CD4-positive, CD25-positive, alpha-beta regulatory T cell (primary cell): ENCODE data around the gene WFDC2. TPM values are rescaled to one million over a fixed set of nuclear protein-coding genes. Genes with fewer than 3 reads are reported as not detected.

Experiments
- ATAC-seq, 2 donors: fragments of 150-1000 bp; cut with Tn5 transposase; one replicate each; pipeline ENCODE4 v1.10.0; 2021; ENCODE audit warnings: low read depth in 2 of 2, moderate number of reproducible peaks in 2 of 2, moderate library complexity in 1 of 2
- DNase-seq, 3 donors: peaks; one replicate each; pipeline versions ENCODE4 v3.0.0 to v3.0.0-alpha.2; 2012 to 2022; ENCODE audit warnings: mixed read lengths in 1 of 3
- H3K27ac ChIP-seq: one replicate; pipeline ENCODE4 v1.7.0; 2013; ENCODE audit warnings: mild to moderate bottlenecking, low read length; ENCODE audit not compliant: insufficient read depth, poor library complexity, severe bottlenecking
- H3K27me3 ChIP-seq: one replicate; pipeline ENCODE4 v1.7.0; 2013; ENCODE audit warnings: low read length; ENCODE audit not compliant: control insufficient read depth, insufficient read depth
- H3K36me3 ChIP-seq: one replicate; pipeline ENCODE4 v1.7.0; 2013; ENCODE audit warnings: mild to moderate bottlenecking, low read length, moderate library complexity; ENCODE audit not compliant: control insufficient read depth, insufficient read depth
- H3K4me1 ChIP-seq: 2 replicates; pipeline ENCODE4 v1.7.0; 2013; ENCODE audit warnings: mild to moderate bottlenecking, low read length; ENCODE audit not compliant: insufficient read depth, control insufficient read depth, poor library complexity, severe bottlenecking
- H3K4me3 ChIP-seq: one replicate; pipeline ENCODE4 v1.7.0; 2013; ENCODE audit warnings: low read depth, mild to moderate bottlenecking, low read length, moderate library complexity
- H3K9me3 ChIP-seq, 2 experiments: 1 replicate in 1 of 2; 2 replicates in 1 of 2; pipeline ENCODE4 v1.7.0; 2013; ENCODE audit warnings: low read length in 2 of 2, mild to moderate bottlenecking in 1 of 2, moderate library complexity in 1 of 2; ENCODE audit not compliant: control insufficient read depth in 2 of 2
- H3K27ac Mint-ChIP-seq, 3 donors: one replicate each; pipeline ENCODE4 v1.8.0; 2020 to 2022; ENCODE audit warnings: mild to moderate bottlenecking in 3 of 3, mixed read lengths in 3 of 3, moderate library complexity in 2 of 3
- H3K27me3 Mint-ChIP-seq: one replicate; pipeline ENCODE4 v1.8.0; 2022; ENCODE audit warnings: mild to moderate bottlenecking, mixed read lengths
- H3K36me3 Mint-ChIP-seq: one replicate; pipeline ENCODE4 v1.8.0; 2020; ENCODE audit warnings: mixed read lengths
- H3K4me1 Mint-ChIP-seq, 4 donors: one replicate each; pipeline ENCODE4 v1.8.0; 2020 to 2022; ENCODE audit warnings: mixed read lengths in 4 of 4, mild to moderate bottlenecking in 1 of 4
- H3K4me3 Mint-ChIP-seq, 4 donors: one replicate each; pipeline ENCODE4 v1.8.0; 2020 to 2022; ENCODE audit warnings: mild to moderate bottlenecking in 4 of 4, mixed read lengths in 4 of 4, moderate library complexity in 3 of 4
- H3K9me3 Mint-ChIP-seq, 7 donors: one replicate each; pipeline ENCODE4 v1.8.0; 2020 to 2022; ENCODE audit warnings: mixed read lengths in 7 of 7, mild to moderate bottlenecking in 3 of 7, moderate library complexity in 2 of 7
- polyA plus RNA-seq, 4 donors: library from polyadenylated mRNA; unstranded; fragments of 300-500 nt; fragmentation: Illumina TruSeq; gene quantifications; one replicate each; pipeline ENCODE4 v1.2.3, GENCODE V29; 2021
- total RNA-seq: library from RNA; stranded (reverse); gene quantifications from one replicate; pipeline ENCODE4 v1.2.3, GENCODE V29; 2022

Gene WFDC2
- total and polyA plus RNA-seq, 5 donors from 2014 or later: not detected

DNA sequence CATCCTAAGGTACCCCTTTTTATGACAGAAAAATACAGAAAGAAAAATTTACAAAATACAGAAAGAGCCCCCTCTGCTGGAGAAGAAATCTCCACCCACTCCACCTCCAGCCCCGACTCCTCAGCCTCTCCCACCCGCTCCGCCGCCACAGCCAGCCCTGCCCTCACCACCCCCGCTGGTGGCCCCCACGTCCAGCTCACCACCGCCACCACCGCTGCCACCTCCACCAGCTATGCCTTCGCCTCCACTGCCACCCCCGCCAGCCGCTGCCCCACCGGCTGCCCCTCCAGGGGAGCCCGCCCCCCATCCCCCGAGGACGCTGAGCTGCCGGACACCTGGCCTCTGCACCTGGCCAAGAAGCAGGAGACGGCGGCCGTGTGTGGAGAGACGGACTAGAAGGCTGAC lies 17.7 kb downstream of the WFDC2 start:
- Mint-ChIP-seq H3K27me3 (peaks cover 54% of the 10 kb centered on the region), H3K27ac (no peak overlapping the region), H3K4me1 (no peaks in the 10 kb centered on the region), H3K9me3 (peaks cover 0 to 2% (median 0%) of the 10 kb centered on the region in 7 donors), H3K36me3 (no peaks in the 10 kb centered on the region), H3K4me3 (no peak overlapping the region)
- Histone ChIP-seq H3K9me3 (no peaks in the 10 kb centered on the region), H3K27me3 (peaks cover 7% of the 10 kb centered on the region), H3K36me3 (no peaks in the 10 kb centered on the region), H3K4me3 (no peak overlapping the region), H3K4me1 (no peaks in the 10 kb centered on the region), H3K27ac (no peak overlapping the region)
- no peak for DNase-seq
- ATAC-seq: no peak

DNA sequence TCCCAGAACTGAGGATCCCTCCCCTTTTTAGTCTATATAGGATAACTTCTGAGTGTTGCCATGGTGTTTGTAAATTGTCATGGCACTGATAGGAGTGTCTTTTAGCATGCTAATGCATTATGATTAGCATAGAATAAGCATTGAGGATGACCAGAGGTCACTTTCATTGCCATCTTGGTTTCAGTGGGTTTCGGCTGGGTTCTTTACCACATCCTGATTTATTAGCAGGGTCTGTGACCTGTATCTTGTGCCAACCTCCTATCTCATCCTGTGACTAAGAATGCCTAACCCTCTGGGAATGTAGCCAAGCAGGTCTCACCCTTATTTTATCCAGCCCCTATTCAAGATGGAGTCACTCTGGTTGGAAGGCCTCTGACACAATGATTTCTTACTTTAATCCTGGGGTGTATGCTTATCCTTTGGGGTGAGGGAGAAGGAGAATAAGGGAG lies 19.6 kb downstream of the WFDC2 start:
- Histone ChIP-seq H3K27me3 (peaks cover 3% of the 10 kb centered on the region), H3K4me3 (no peak overlapping the region), H3K36me3 (no peaks in the 10 kb centered on the region), H3K9me3 (no peaks in the 10 kb centered on the region), H3K4me1 (no peaks in the 10 kb centered on the region), H3K27ac (no peak overlapping the region)
- Mint-ChIP-seq H3K4me1 (no peaks in the 10 kb centered on the region), H3K27ac (peak overlapping the region in 1 of 3 donors; percentile 33), H3K9me3 (peaks cover 0 to 5% (median 0%) of the 10 kb centered on the region in 7 donors), H3K36me3 (no peaks in the 10 kb centered on the region), H3K27me3 (peaks cover 45% of the 10 kb centered on the region), H3K4me3 (no peak overlapping the region)
- ATAC-seq: no peak
- DNase-seq: no peak

DNA sequence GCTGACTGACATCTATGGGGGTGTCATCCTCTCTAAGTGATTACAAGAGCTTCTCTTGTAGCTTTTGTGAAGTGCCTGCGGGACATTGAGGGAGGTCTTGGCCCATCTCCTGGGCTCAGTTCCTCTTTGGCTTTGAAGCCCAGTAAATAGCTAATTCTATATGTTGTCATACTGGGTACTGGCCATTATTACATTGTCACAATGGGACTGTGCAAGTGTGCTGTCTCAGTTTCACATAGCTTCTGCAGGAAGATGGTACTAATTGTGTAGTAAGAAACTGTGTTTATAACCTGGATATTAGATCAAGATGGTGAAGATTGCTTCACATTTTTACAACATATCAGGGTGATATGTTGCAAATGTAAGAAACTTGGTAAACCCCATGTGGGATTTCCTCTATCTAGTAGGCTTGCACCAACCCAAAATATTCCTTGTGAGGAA lies 26.0 kb downstream of the WFDC2 start:
- Histone ChIP-seq H3K36me3 (no peaks in the 10 kb centered on the region), H3K27me3 (peaks cover 3% of the 10 kb centered on the region), H3K9me3 (no peaks in the 10 kb centered on the region), H3K4me1 (no peaks in the 10 kb centered on the region), H3K27ac (no peak overlapping the region), H3K4me3 (no peak overlapping the region)
- Mint-ChIP-seq H3K4me3 (no peak overlapping the region), H3K27me3 (peaks cover 22% of the 10 kb centered on the region), H3K9me3 (peaks cover 0 to 6% (median 0%) of the 10 kb centered on the region in 7 donors), H3K4me1 (no peaks in the 10 kb centered on the region), H3K27ac (no peak overlapping the region), H3K36me3 (no peaks in the 10 kb centered on the region)
- no peak for ATAC-seq
- DNase-seq: no peak

DNA sequence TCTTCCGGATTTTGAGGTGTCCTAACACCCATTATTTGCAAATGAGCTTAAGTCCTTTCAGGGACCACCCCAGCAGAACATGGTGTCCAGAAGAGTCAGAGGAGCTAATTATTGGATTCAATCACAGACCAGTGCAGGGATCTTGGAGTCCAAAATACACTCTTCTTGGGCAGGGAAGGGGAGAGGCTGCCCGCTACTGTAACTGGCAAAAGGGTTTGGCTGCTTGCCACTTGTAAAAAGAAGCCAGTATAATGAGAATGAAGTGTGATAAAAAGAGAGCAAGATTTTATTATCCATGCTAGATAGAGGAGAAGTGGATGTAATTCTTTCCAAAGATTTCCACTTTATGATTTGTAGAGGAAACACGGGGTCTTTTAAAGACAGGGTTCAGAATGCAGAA lies 26.6 kb downstream of the WFDC2 start:
- H3K4me3 Mint-ChIP-seq: no peak overlapping the region
- H3K27ac Mint-ChIP-seq: no peak overlapping the region
- Histone ChIP-seq H3K9me3 (no peaks in the 10 kb centered on the region), H3K27ac (no peak overlapping the region), H3K27me3 (peaks cover 3% of the 10 kb centered on the region), H3K4me1 (no peaks in the 10 kb centered on the region), H3K36me3 (no peaks in the 10 kb centered on the region), H3K4me3 (no peak overlapping the region)
- DNase-seq (no peak), ATAC-seq (no peak)
- H3K9me3 Mint-ChIP-seq: peaks cover 0 to 6% (median 0%) of the 10 kb centered on the region in 7 donors
- no peaks in the 10 kb centered on the region for H3K36me3 Mint-ChIP-seq
- H3K27me3 Mint-ChIP-seq: peaks cover 20% of the 10 kb centered on the region
- no peaks in the 10 kb centered on the region for H3K4me1 Mint-ChIP-seq

DNA sequence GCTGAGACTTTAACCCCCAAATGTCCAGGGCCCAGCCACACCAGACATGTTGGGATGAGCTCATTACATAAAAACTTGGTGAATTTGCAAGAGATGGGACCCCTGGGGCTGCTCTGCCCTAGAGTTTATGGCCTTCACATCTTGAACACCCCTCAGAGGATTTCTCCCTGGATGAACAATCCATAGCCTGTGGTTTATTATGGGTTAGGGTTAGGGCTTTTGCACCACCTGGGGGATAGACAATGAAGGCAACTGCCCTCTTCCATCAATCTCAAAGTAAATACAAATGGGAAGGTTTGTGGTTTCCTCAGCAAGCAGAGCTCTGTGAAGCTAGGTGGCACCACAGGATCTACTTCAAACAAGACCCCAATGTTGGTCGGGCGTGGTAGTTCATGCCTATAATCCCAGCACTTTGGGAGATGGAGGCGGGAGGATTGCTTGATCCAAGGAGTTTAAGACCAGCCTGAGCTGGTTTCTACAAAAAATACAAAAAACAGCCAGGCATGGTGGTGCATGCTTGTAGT lies 28.5 kb downstream of the WFDC2 start:
- no peak for ATAC-seq
- Mint-ChIP-seq H3K9me3 (peaks cover 0 to 1% (median 0%) of the 10 kb centered on the region in 7 donors), H3K4me3 (no peak overlapping the region), H3K4me1 (no peaks in the 10 kb centered on the region), H3K36me3 (no peaks in the 10 kb centered on the region), H3K27me3 (peaks cover 35% of the 10 kb centered on the region), H3K27ac (no peak overlapping the region)
- no peak overlapping the region for H3K4me3 ChIP-seq
- H3K36me3 ChIP-seq: no peaks in the 10 kb centered on the region
- DNase-seq: no peak
- H3K27ac ChIP-seq: no peak overlapping the region
- no peaks in the 10 kb centered on the region for H3K9me3 ChIP-seq
- peaks cover 11% of the 10 kb centered on the region for H3K27me3 ChIP-seq
- H3K4me1 ChIP-seq: no peaks in the 10 kb centered on the region

DNA sequence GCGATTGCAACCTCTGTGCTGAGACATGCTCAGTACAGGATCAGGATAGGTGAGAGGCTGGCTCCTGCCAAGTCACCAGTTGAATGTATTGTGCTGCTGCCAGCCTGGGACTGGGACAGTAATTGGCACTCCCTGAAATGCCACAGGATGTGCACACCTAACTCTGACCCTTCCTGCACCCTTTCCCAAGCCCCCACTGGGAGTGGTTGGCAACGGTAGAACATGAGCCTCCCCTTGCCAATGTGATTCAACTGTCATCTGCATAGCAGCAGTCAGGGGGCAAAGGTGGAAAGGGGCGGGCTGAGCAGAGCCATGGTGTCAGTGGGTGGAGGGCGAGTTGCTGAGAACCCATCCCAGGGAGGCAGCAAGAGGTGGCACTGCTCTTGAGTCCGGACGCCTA lies 30.5 kb downstream of the WFDC2 start:
- H3K4me3 Mint-ChIP-seq: no peak overlapping the region
- Histone ChIP-seq H3K27ac (no peak overlapping the region), H3K9me3 (no peaks in the 10 kb centered on the region), H3K27me3 (peaks cover 15% of the 10 kb centered on the region), H3K4me3 (no peak overlapping the region), H3K36me3 (no peaks in the 10 kb centered on the region), H3K4me1 (no peaks in the 10 kb centered on the region)
- no peak for ATAC-seq
- H3K27me3 Mint-ChIP-seq: peaks cover 42% of the 10 kb centered on the region
- H3K4me1 Mint-ChIP-seq: no peaks in the 10 kb centered on the region
- DNase-seq: no peak
- no peaks in the 10 kb centered on the region for H3K36me3 Mint-ChIP-seq
- peaks cover 0 to 1% (median 0%) of the 10 kb centered on the region in 7 donors for H3K9me3 Mint-ChIP-seq
- no peak overlapping the region for H3K27ac Mint-ChIP-seq

DNA sequence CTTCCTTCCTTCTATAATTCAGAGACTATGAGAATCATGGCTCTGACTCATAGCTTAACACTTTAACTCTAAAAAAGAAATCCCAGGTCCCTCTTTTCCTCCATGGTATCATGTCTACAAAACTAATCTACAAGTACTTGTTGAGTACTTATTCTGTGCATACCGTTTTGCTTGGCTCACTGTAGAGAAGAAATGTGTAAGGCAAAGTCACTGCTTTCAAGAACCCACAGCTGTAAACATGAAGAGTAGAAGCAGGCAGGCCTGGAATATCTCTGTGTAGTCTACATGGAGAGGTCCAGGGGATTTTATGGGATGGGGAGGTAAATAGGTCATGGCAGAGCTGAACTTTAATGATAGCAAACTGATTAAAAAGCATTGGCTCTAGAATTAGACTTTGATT lies 32.0 kb downstream of the WFDC2 start:
- no peaks in the 10 kb centered on the region for H3K36me3 Mint-ChIP-seq
- DNase-seq: no peak
- peaks cover 49% of the 10 kb centered on the region for H3K27me3 Mint-ChIP-seq
- H3K27me3 ChIP-seq: peaks cover 17% of the 10 kb centered on the region
- H3K4me1 ChIP-seq: no peaks in the 10 kb centered on the region
- no peaks in the 10 kb centered on the region for H3K36me3 ChIP-seq
- H3K27ac ChIP-seq: no peak overlapping the region
- H3K9me3 Mint-ChIP-seq: no peaks in the 10 kb centered on the region
- no peak for ATAC-seq
- H3K4me1 Mint-ChIP-seq: peaks cover 0 to 2% (median 0%) of the 10 kb centered on the region in 4 donors
- H3K4me3 ChIP-seq: no peak overlapping the region
- no peak overlapping the region for H3K4me3 Mint-ChIP-seq
- H3K9me3 ChIP-seq: no peaks in the 10 kb centered on the region
- H3K27ac Mint-ChIP-seq: no peak overlapping the region

DNA sequence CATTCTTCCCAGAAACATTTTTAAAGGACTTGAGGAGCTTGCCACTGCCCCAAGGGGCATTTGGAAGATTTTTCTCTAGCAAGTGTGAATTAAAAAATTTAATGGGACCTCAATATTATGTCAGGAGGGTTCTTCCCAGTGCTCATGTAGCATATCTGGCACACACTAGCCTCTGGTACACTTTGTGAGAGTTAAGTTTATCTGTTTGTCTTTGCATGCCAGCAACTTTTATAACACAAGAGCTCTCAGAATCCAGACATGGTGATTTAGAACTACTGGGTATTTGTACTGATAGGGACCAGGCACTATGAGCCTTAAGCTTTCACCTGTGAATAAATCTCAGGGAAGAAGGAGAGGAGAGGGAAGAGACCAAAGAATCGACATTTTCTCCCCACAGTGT lies 33.0 kb downstream of the WFDC2 start:
- no peak for ATAC-seq
- Mint-ChIP-seq H3K4me3 (no peak overlapping the region), H3K9me3 (no peaks in the 10 kb centered on the region), H3K27me3 (peaks cover 57% of the 10 kb centered on the region), H3K27ac (no peak overlapping the region), H3K36me3 (no peaks in the 10 kb centered on the region), H3K4me1 (peaks cover 0 to 2% (median 0%) of the 10 kb centered on the region in 4 donors)
- Histone ChIP-seq H3K9me3 (no peaks in the 10 kb centered on the region), H3K36me3 (no peaks in the 10 kb centered on the region), H3K27ac (no peak overlapping the region), H3K27me3 (peaks cover 17% of the 10 kb centered on the region), H3K4me3 (no peak overlapping the region), H3K4me1 (no peaks in the 10 kb centered on the region)
- DNase-seq: no peak
